ENCODE results near the gene FYN.

GRCh38 chr6:111648100-111648499, 225.2 kb downstream of the FYN start:
- TF ChIP-seq CTCF (IDR thresholded peaks at IDR 0.05; ENCODE audit: low read depth, low read length) (no peak), POLR2A (IDR thresholded peaks at IDR 0.05; ENCODE audit: extremely low read depth, insufficient read length) (no peak), MYC (IDR thresholded peaks at IDR 0.05; ENCODE audit: low read depth, low read length) (no peak)
- TF ChIP-seq, protein P1, sequence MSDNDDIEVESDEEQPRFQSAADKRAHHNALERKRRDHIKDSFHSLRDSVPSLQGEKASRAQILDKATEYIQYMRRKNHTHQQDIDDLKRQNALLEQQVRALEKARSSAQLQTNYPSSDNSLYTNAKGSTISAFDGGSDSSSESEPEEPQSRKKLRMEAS (IDR thresholded peaks at IDR 0.05; ENCODE audit: low read depth, low read length): no peak
